Measurements from ENCODE around the gene GALNTL6.

Gene GALNTL6

GRCh38 chr4:171809854-171810253 is 3.4 kb upstream of the GALNTL6 start:
- DNase-seq (ENCODE audit: low read depth), result no peak
- no peak for TF ChIP-seq CTCF (conservative IDR thresholded peaks at IDR 0.05; ENCODE audit: low read depth, low read length)
- no peak overlapping the region for H3K4me3 ChIP-seq (ENCODE audit: low read length)

GRCh38 chr4:171812333-171812664 is 905 bp upstream of the GALNTL6 start:
- TF ChIP-seq CTCF (conservative IDR thresholded peaks at IDR 0.05; ENCODE audit: low read depth, low read length), result no peak
- DNase-seq (ENCODE audit: low read depth), result no peak
- H3K4me3 ChIP-seq (ENCODE audit: low read length), result peak overlapping the region; percentile 70

GRCh38 chr4:171813526-171814250 is 484 bp downstream of the GALNTL6 start:
- H3K4me3 ChIP-seq (ENCODE audit: low read length), result peak overlapping the region; percentile 70
- DNase-seq (ENCODE audit: low read depth), result no peak
- no peak for TF ChIP-seq CTCF (conservative IDR thresholded peaks at IDR 0.05; ENCODE audit: low read depth, low read length)

- TF ChIP-seq CTCF (conservative IDR thresholded peaks at IDR 0.05; ENCODE audit: low read depth, low read length), result no peak
- no peak overlapping the region for H3K4me3 ChIP-seq (ENCODE audit: low read length)
- DNase-seq (ENCODE audit: low read depth), result no peak
These were observed 1.3 kb downstream of the GALNTL6 start for GRCh38 chr4:171814545-171814944.

- TF ChIP-seq CTCF (conservative IDR thresholded peaks at IDR 0.05; ENCODE audit: low read depth, low read length), result no peak
- DNase-seq (ENCODE audit: low read depth), result no peak
- no peak overlapping the region for H3K4me3 ChIP-seq (ENCODE audit: low read length)
These were observed 3.8 kb downstream of the GALNTL6 start for GRCh38 chr4:171817026-171817425.

- no peak overlapping the region for H3K4me3 ChIP-seq (ENCODE audit: low read length)
- DNase-seq (ENCODE audit: low read depth), result no peak
- no peak for TF ChIP-seq CTCF (conservative IDR thresholded peaks at IDR 0.05; ENCODE audit: low read depth, low read length)
These were observed 21.4 kb downstream of the GALNTL6 start for GRCh38 chr4:171834640-171835039.

GRCh38 chr4:171843456-171843855 is 30.3 kb downstream of the GALNTL6 start:
- TF ChIP-seq CTCF (conservative IDR thresholded peaks at IDR 0.05; ENCODE audit: low read depth, low read length), result no peak
- no peak for DNase-seq (ENCODE audit: low read depth)
- no peak overlapping the region for H3K4me3 ChIP-seq (ENCODE audit: low read length)
